GM12878 (cell line): Measurements from ENCODE around the gene WNT16. TPM values are rescaled to one million over a fixed set of nuclear protein-coding genes. Genes with fewer than 3 reads are reported as not detected.

Experiments
- ATAC-seq: fragments of 200-7000 bp; cut with Tn5 transposase; 3 replicates; pipeline ENCODE4 v1.9.1; 2020; ENCODE audit warnings: mild to moderate bottlenecking, moderate library complexity
- BruUV-seq: library from RNA; stranded (reverse); fragments of 400-500 nt; replicated peaks from 2 replicates; lab custom pipeline; 2021; lab: Mats Ljungman, UMichigan
- CTCF ChIA-PET: fragments of 300-600 bp; sonication (Branson Sonifier 250); formaldehyde crosslinking; extraction: SDS; loops from one replicate; lab custom pipeline; 2021; ENCODE audit warnings: inconsistent platforms; lab: Yijun Ruan, JAX
- POLR2A ChIA-PET: fragments of 350-600 bp; formaldehyde crosslinking; extraction: SDS; loops from one replicate; lab custom pipeline; 2021; ENCODE audit warnings: inconsistent platforms; lab: Charles Lee
- RAD21 ChIA-PET: fragments of 300-600 bp; sonication (Branson Sonifier 250); formaldehyde crosslinking; loops from one replicate; lab custom pipeline; 2023; ENCODE audit warnings: antibody characterized with exemption; ENCODE audit not compliant: unreplicated experiment; lab: Charles Lee
- SMC1A ChIA-PET: fragments of 300-600 bp; sonication (Branson Sonifier 250); formaldehyde crosslinking; loops from one replicate; lab custom pipeline; 2023; ENCODE audit not compliant: unreplicated experiment, uncharacterized antibody; lab: Charles Lee
- DNase-seq: peaks from one replicate; pipeline ENCODE4 v3.0.0-alpha.2; 2011; ENCODE audit warnings: low read depth, low spot score
- FAIRE-seq: peaks from 3 replicates; lab custom pipeline; 2011; peaks lifted over from hg19 to GRCh38; lab: Jason Lieb, UNC
- H2AFZ ChIP-seq: 2 replicates; pipeline ENCODE4 v1.6.0; 2011; ENCODE audit warnings: low read depth, low read length, control low read depth; ENCODE audit not compliant: control insufficient read depth
- H3K27ac ChIP-seq: 2 replicates; pipeline ENCODE4 v1.5.1; 2011; ENCODE audit warnings: control low read depth; ENCODE audit not compliant: control insufficient read depth, insufficient read depth
- H3K27me3 ChIP-seq, 2 experiments: replicated peaks in 1 of 2; 2 replicates each; pipeline versions ENCODE4 v1.6.0 to v1.6.1; 2011; ENCODE audit warnings: low read length in 1 of 2; ENCODE audit not compliant: control insufficient read depth in 2 of 2, insufficient read depth in 2 of 2
- H3K36me3 ChIP-seq, 2 experiments: 2 replicates each; pipeline ENCODE4 v1.5.1; 2011; ENCODE audit warnings: low read length in 1 of 2; ENCODE audit not compliant: control insufficient read depth in 2 of 2, insufficient read depth in 2 of 2
- H3K4me1 ChIP-seq: 2 replicates; pipeline ENCODE4 v1.6.1; 2011; ENCODE audit warnings: mild to moderate bottlenecking, low read length, moderate library complexity, mixed read lengths; ENCODE audit not compliant: control insufficient read depth, insufficient read depth
- H3K4me2 ChIP-seq: 2 replicates; pipeline ENCODE4 v1.6.0; 2011; ENCODE audit warnings: control low read depth; ENCODE audit not compliant: control insufficient read depth, insufficient read depth
- H3K4me3 ChIP-seq: fragments of 200-600 bp; sonication (generic); 2 replicates; pipeline ENCODE4 v1.5.1; 2016
- H3K79me2 ChIP-seq: 2 replicates; pipeline ENCODE4 v1.6.0; 2011; ENCODE audit warnings: low read length; ENCODE audit not compliant: control insufficient read depth, insufficient read depth
- H3K9ac ChIP-seq: 2 replicates; pipeline ENCODE4 v1.8.0; 2011; ENCODE audit warnings: low read length, control low read depth, mixed read lengths; ENCODE audit not compliant: control insufficient read depth, insufficient read depth
- H3K9me3 ChIP-seq: replicated peaks from 3 replicates; pipeline ENCODE4 v1.5.1; 2011; ENCODE audit warnings: mild to moderate bottlenecking, low read length; ENCODE audit not compliant: control insufficient read depth, insufficient read depth
- H4K20me1 ChIP-seq: 2 replicates; pipeline ENCODE4 v1.6.0; 2011; ENCODE audit not compliant: control insufficient read depth, insufficient read depth
- ESRRA ChIP-seq: IDR thresholded peaks from 2 replicates; pipeline ENCODE4 v1.6.1; 2012; ENCODE audit warnings: mild to moderate bottlenecking, low read length, improper control_type of control experiment
- IKZF2 ChIP-seq, 2 experiments: fragments of 450-650 bp; IDR thresholded peaks; 2 replicates each; pipeline ENCODE4 v1.6.1; 2017; ENCODE audit warnings: mild to moderate bottlenecking in 2 of 2, moderate library complexity in 2 of 2
- PAX5 ChIP-seq: IDR thresholded peaks from 2 replicates; pipeline ENCODE4 v1.6.1; 2011; ENCODE audit warnings: low read depth, low read length, borderline replicate concordance
- SREBF2 ChIP-seq: IDR thresholded peaks from 2 replicates; pipeline ENCODE4 v1.6.1; 2012; ENCODE audit warnings: mild to moderate bottlenecking, low read length
- SRF ChIP-seq, 2 experiments: IDR thresholded peaks; 2 replicates each; pipeline ENCODE4 v1.6.1; 2011; ENCODE audit warnings: low read depth in 2 of 2, low read length in 2 of 2, mild to moderate bottlenecking in 1 of 2, moderate library complexity in 1 of 2
- STAT3 ChIP-seq: IDR thresholded peaks from 2 replicates; pipeline ENCODE4 v1.6.1; 2011; ENCODE audit warnings: low read depth, low read length, improper control_type of control experiment
- USF1 ChIP-seq: IDR thresholded peaks from 2 replicates; pipeline ENCODE4 v1.6.1; 2011; ENCODE audit warnings: borderline replicate concordance, low read depth, mild to moderate bottlenecking, moderate library complexity, mixed read lengths, low read length; ENCODE audit not compliant: insufficient read depth; ENCODE audit errors: extremely low read length
- WGBS: methylation state at CpG from one replicate; pipeline ENCODE4 v1.1.6; 2016; ENCODE audit warnings: low lambda C conversion rate; ENCODE audit not compliant: insufficient replicate concordance, insufficient coverage; ENCODE audit errors: missing lambda C conversion rate; 5-methylcytosine and 5-hydroxymethylcytosine counted together
- in situ Hi-C: fragments of 300-500 bp; cut with MboI; formaldehyde crosslinking; loops from 9 replicates; pipeline ENCODE4 v1.14.3; 2018; ENCODE audit warnings: mixed read lengths
- intact Hi-C: fragments of 100-400 bp; cut with micrococcal nuclease; formaldehyde crosslinking; loops from one replicate; pipeline ENCODE4 v1.14.2; 2022; ENCODE audit not compliant: unreplicated experiment
- polyA plus RNA-seq, 11 experiments: library from polyadenylated mRNA; depleted of rRNA in 4 of 11; unstranded in 6 of 11; stranded (reverse) in 5 of 11; fragments of >200 nt; fragmentation: Nextera tagmentation in 4 of 11; fragmentation: Illumina TruSeq in 1 of 11; extraction: Ambion mirVana in 4 of 11; extraction: Trizol in 1 of 11; gene quantifications; 1 replicate in 1 of 11; 2 replicates in 10 of 11; pipeline versions ENCODE4 v1.2.1 to v1.2.3, GENCODE V29; 2011 to 2016; ENCODE audit warnings: inconsistent platforms in 2 of 11, missing spikeins in 2 of 11, low read depth in 1 of 11
- total RNA-seq, 4 experiments: library from RNA; depleted of rRNA in 3 of 4; stranded (reverse); fragments of >200 nt in 3 of 4; fragmentation: Illumina TruSeq in 1 of 4; extraction: Trizol in 1 of 4; gene quantifications; 2 replicates each; pipeline versions ENCODE4 v1.2.1 to v1.2.3, GENCODE V29; 2013 to 2021
- TF ChIP-seq, protein P1 (sequence below): fragments of 450-650 bp; IDR thresholded peaks from 2 replicates; pipeline ENCODE4 v1.6.1; 2016; ENCODE audit warnings: mild to moderate bottlenecking, moderate library complexity, borderline replicate concordance

The WNT16 gene
- total and polyA plus RNA-seq, 10 of the 15 experiments (the other 5 are each of a cell fraction or from before 2014, with no cell fraction given), result 0.05 to 0.11 (median 0.06) TPM; not detected in 5

DNA sequence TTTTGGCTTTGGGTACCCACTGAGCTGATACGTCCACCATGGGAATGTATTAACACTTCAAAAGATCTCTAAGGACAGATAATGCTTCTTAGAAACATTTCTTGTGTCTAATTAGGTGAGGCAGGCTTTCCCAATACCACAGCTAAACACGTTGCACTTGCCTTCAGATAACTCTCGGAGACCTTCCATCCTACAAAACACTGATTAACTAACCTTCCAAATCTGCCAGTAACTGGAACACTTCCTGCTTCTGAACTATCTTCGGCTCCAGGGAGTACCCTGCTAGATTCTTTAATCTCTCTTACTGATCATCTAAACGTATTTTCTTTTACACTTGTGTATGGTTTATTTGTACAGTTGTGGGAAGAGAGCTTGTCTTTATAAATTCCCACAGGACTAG, 1.1 kb upstream of the WNT16 start:
- in situ Hi-C loops (no loop called here), intact Hi-C loops (no loop called here)
- RAD21 ChIA-PET, result no interaction called here
- CTCF ChIA-PET, result interaction anchor here (0.9 kb wide), 1 partner anchor 166 kb away, joined by 3 read pairs; no protein-coding TSS in a partner anchor
- FAIRE-seq, result no peak
- no peaks in the 10 kb centered on the region for H3K9me3 ChIP-seq
- no peak for ATAC-seq
- SMC1A ChIA-PET, result interaction anchor here (1.4 kb wide), 1 partner anchor 49 kb away, joined by 4 read pairs; no protein-coding TSS in a partner anchor
- TF ChIP-seq STAT3 (no peak), PAX5 (no peak), IKZF2 (IDR thresholded peaks at IDR 0.05) (no peak), USF1 (no peak), ESRRA (no peak), SRF (IDR thresholded peaks at IDR 0.05; ENCODE audit: low read depth in 2 of 2, low read length in 2 of 2) (no peak), SREBF2 (no peak)
- TF ChIP-seq, protein P1, sequence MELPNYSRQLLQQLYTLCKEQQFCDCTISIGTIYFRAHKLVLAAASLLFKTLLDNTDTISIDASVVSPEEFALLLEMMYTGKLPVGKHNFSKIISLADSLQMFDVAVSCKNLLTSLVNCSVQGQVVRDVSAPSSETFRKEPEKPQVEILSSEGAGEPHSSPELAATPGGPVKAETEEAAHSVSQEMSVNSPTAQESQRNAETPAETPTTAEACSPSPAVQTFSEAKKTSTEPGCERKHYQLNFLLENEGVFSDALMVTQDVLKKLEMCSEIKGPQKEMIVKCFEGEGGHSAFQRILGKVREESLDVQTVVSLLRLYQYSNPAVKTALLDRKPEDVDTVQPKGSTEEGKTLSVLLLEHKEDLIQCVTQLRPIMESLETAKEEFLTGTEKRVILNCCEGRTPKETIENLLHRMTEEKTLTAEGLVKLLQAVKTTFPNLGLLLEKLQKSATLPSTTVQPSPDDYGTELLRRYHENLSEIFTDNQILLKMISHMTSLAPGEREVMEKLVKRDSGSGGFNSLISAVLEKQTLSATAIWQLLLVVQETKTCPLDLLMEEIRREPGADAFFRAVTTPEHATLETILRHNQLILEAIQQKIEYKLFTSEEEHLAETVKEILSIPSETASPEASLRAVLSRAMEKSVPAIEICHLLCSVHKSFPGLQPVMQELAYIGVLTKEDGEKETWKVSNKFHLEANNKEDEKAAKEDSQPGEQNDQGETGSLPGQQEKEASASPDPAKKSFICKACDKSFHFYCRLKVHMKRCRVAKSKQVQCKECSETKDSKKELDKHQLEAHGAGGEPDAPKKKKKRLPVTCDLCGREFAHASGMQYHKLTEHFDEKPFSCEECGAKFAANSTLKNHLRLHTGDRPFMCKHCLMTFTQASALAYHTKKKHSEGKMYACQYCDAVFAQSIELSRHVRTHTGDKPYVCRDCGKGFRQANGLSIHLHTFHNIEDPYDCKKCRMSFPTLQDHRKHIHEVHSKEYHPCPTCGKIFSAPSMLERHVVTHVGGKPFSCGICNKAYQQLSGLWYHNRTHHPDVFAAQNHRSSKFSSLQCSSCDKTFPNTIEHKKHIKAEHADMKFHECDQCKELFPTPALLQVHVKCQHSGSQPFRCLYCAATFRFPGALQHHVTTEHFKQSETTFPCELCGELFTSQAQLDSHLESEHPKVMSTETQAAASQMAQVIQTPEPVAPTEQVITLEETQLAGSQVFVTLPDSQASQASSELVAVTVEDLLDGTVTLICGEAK, result no peak
- H3K27me3 ChIP-seq, result peaks cover 16 to 19% of the 10 kb centered on the region in 2 experiments
- 43% methylated on average over 5 of the region's 5 CpGs for WGBS
- H3K4me3 ChIP-seq, result no peak overlapping the region
- no peaks in the 10 kb centered on the region for H3K79me2 ChIP-seq
- no peaks in the 10 kb centered on the region for H4K20me1 ChIP-seq
- H3K4me2 ChIP-seq, result no peak overlapping the region
- POLR2A ChIA-PET, result no interaction called here
- no TSS peak for BruUV-seq
- H3K27ac ChIP-seq, result no peak overlapping the region
- H3K4me1 ChIP-seq, result peaks cover 5% of the 10 kb centered on the region
- no peaks in the 10 kb centered on the region for H3K36me3 ChIP-seq
- no peak overlapping the region for H3K9ac ChIP-seq
- H2AFZ ChIP-seq, result no peak overlapping the region
- DNase-seq, result no peak
